ENCODE measurements around the gene DYNC2I2. TPM values are rescaled to one million over a fixed set of nuclear protein-coding genes. Genes with fewer than 3 reads are reported as not detected.
"Not testable (repeated sequence)": the region's sequence is repeated elsewhere in the genome, so short reads cannot be mapped to it uniquely, and the experiment has no call there.

The DYNC2I2 gene
- total RNA-seq, 4 donors from 2014 or later: 21.4 to 44.8 (median 41.1) TPM

DNA sequence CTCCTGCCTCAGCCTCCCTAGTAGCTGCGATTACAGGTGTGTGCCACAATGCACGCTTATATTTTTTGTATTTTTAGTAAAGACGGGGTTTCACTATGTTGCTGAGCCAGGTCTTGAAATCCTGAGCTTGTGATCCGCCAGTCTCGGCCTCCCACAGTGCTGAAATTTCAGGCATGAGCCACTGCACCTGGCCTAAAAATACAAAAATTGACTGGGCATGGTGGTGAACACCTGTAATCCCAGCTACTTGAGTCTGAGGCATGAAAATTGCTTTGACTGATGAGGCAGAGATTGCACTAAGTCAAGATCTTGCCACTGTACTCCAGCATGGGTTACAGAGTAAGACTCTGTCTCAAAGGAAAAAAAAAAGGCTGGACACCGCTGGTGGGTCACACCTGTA is 13.1 kb upstream of the DYNC2I2 start:
- no peak overlapping the region for H3K4me3 ChIP-seq
- H3K9me3 ChIP-seq: no peaks in the 10 kb centered on the region
- intact Hi-C loops (cut with DNase I; ENCODE audit: low total_unique reads): no loop called here
- no peak for TF ChIP-seq POLR2A (IDR thresholded peaks at IDR 0.05)
- TF ChIP-seq, protein P1, sequence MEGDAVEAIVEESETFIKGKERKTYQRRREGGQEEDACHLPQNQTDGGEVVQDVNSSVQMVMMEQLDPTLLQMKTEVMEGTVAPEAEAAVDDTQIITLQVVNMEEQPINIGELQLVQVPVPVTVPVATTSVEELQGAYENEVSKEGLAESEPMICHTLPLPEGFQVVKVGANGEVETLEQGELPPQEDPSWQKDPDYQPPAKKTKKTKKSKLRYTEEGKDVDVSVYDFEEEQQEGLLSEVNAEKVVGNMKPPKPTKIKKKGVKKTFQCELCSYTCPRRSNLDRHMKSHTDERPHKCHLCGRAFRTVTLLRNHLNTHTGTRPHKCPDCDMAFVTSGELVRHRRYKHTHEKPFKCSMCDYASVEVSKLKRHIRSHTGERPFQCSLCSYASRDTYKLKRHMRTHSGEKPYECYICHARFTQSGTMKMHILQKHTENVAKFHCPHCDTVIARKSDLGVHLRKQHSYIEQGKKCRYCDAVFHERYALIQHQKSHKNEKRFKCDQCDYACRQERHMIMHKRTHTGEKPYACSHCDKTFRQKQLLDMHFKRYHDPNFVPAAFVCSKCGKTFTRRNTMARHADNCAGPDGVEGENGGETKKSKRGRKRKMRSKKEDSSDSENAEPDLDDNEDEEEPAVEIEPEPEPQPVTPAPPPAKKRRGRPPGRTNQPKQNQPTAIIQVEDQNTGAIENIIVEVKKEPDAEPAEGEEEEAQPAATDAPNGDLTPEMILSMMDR (IDR thresholded peaks at IDR 0.05): no peak
- H3K27ac ChIP-seq: no peak overlapping the region
- H3K27me3 ChIP-seq: no peaks in the 10 kb centered on the region
- no peaks in the 10 kb centered on the region for H3K36me3 ChIP-seq
- no peak for DNase-seq
- no peaks in the 10 kb centered on the region for H3K4me1 ChIP-seq

DNA sequence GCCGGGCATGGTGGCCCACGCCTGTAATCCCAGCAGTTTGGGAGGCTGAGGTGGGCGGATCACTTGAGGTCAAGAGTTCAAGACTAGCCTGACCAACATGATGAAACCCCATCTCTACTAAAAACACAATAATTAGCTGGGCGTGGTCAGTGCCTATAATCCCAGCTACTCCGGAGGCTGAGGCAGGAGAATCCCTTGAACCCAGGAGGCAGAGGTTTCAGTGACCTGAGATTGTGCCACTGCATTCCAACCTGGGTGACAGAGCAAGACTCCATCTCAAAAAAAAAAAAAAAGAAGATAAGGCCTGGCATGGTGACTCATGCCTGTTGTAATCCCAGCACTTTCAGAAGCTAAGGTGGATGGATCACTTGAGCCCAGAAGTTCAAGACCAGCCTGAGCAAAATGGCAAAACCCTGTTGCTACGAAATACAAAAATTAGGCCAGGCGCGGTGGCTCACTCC is 9.9 kb upstream of the DYNC2I2 start:
- H3K27ac ChIP-seq; H3K36me3 ChIP-seq; H3K4me1 ChIP-seq; H3K4me3 ChIP-seq; DNase-seq; H3K27me3 ChIP-seq; H3K9me3 ChIP-seq; intact Hi-C loops (cut with DNase I; ENCODE audit: low total_unique reads): not testable (repeated sequence)

DNA sequence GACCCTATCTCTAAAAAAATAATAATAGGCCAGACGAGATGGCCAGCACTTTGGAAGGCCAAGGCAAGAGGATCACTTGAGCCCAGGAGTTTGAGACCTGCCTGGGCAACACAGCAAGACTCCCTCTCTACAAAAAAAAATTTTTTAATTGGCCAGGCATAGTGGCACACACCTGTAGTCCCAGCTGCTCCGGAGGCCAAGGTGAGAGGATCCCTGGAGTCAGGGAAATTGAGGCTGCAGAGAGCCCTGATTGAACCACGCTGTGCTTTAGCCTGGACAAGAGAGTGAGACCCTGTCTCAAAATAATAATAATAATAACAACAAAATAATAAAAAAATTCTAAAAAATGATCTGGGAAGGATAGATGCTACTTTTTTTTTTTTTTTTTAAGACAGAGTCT is 1.1 kb upstream of the DYNC2I2 start:
- Histone ChIP-seq H3K36me3 (no peaks in the 10 kb centered on the region), H3K4me3 (no peak overlapping the region), H3K27me3 (no peaks in the 10 kb centered on the region), H3K9me3 (no peaks in the 10 kb centered on the region), H3K27ac (no peak overlapping the region), H3K4me1 (peaks cover 0 to 6% of the 10 kb centered on the region in 2 donors)
- no peak for TF ChIP-seq POLR2A (IDR thresholded peaks at IDR 0.05)
- TF ChIP-seq, protein P1 (IDR thresholded peaks at IDR 0.05): no peak
- intact Hi-C loops (cut with DNase I; ENCODE audit: low total_unique reads): no loop called here
- DNase-seq: no peak

DNA sequence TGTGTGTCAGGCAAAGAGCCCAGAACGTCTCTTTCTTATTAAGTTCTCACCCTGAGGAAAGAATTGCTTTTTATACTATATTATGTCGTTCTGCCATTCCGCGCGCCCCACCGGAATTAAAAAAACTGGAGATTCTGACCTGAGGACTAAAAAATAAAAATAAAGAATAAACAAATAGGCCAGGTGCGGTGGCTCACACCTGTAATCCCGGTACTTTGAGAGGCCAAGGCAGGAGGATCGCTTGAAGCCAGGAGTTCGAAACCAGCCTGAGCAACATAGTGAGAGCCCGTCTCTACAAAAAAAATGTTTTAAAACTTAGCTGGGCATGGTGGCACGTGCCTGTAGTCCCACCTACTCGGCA is 677 bp upstream of the DYNC2I2 start:
- Histone ChIP-seq H3K36me3 (no peaks in the 10 kb centered on the region), H3K9me3 (no peaks in the 10 kb centered on the region), H3K27ac (peak overlapping the region; percentile 98), H3K4me1 (peaks cover 0 to 6% of the 10 kb centered on the region in 2 donors), H3K27me3 (no peaks in the 10 kb centered on the region), H3K4me3 (peak overlapping the region in 1 of 2 donors; percentile 56)
- no peak for DNase-seq
- TF ChIP-seq POLR2A (IDR thresholded peaks at IDR 0.05): no peak
- TF ChIP-seq, protein P1 (IDR thresholded peaks at IDR 0.05): no peak
- intact Hi-C loops (cut with DNase I; ENCODE audit: low total_unique reads): no loop called here

DNA sequence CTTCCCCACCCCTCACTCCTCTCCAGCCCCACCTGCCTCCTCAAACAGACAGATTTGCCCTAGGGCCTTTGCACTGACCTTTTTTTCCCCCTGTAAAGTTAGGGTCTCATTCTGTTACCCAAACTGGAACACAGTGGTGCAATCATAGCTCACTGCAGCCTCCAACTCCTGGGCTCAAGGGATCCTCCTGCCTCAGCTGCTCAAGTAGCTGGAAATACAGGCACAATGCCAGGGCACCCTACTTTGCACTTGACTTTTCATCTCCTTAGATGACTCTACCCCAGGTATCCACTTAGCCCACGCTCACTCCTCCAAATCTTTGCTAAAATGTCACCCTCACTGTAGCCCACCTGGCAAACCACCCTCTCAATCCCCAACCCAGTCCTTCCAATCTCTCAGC is 2.2 kb downstream of the DYNC2I2 start:
- TF ChIP-seq POLR2A (IDR thresholded peaks at IDR 0.05): no peak
- no peaks in the 10 kb centered on the region for H3K9me3 ChIP-seq
- peaks cover 0 to 6% of the 10 kb centered on the region in 2 donors for H3K4me1 ChIP-seq
- no peak overlapping the region for H3K27ac ChIP-seq
- no peak overlapping the region for H3K4me3 ChIP-seq
- intact Hi-C loops (cut with DNase I; ENCODE audit: low total_unique reads): no loop called here
- no peaks in the 10 kb centered on the region for H3K36me3 ChIP-seq
- no peak for DNase-seq
- H3K27me3 ChIP-seq: no peaks in the 10 kb centered on the region

DNA sequence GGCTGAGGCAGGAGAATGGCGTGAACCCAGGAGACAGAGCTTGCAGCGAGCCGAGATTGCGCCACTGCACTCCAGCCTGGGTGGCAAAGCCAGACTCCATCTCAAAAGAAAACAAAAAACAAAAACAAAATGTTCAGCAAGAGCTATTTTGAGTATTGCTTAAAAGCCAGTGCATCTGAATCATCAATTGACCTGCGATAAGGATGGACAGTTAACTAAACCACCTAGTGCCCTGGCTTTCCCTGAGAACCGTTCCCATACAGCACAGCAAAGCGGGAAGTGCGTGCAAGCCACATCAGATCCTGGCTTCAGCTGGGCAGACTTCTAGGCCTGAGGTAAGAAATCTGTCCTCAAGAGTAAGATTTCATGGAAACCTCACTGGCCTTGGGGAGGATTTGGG is 2.7 kb downstream of the DYNC2I2 start:
- no peaks in the 10 kb centered on the region for H3K27me3 ChIP-seq
- intact Hi-C loops (cut with DNase I; ENCODE audit: low total_unique reads): no loop called here
- no peak overlapping the region for H3K4me3 ChIP-seq
- no peaks in the 10 kb centered on the region for H3K36me3 ChIP-seq
- TF ChIP-seq, protein P1 (IDR thresholded peaks at IDR 0.05): no peak
- no peak overlapping the region for H3K27ac ChIP-seq
- H3K9me3 ChIP-seq: no peaks in the 10 kb centered on the region
- peaks cover 0 to 6% of the 10 kb centered on the region in 2 donors for H3K4me1 ChIP-seq
- no peak for DNase-seq

All from uterus (tissue), 4 donors.